Glutamatergic neuron (in vitro differentiated cells): ENCODE results near the gene OR8H3. TPM values are rescaled to one million over a fixed set of nuclear protein-coding genes. Genes with fewer than 3 reads are reported as not detected.
"Not testable (repeated sequence)": the region's sequence is repeated elsewhere in the genome, so short reads cannot be mapped to it uniquely, and the experiment has no call there.

ENCODE experiments used
- DNase-seq: peaks from one replicate; pipeline ENCODE4 v3.0.0; 2022
- H3K27ac Mint-ChIP-seq: one replicate; pipeline ENCODE4 v1.8.0; 2020; ENCODE audit warnings: mild to moderate bottlenecking, mixed read lengths, inconsistent platforms; ENCODE audit not compliant: unreplicated experiment
- H3K27me3 Mint-ChIP-seq: one replicate; pipeline ENCODE4 v1.8.0; 2020; ENCODE audit warnings: mild to moderate bottlenecking, moderate library complexity, mixed read lengths, inconsistent platforms; ENCODE audit not compliant: unreplicated experiment
- H3K36me3 Mint-ChIP-seq: one replicate; pipeline ENCODE4 v1.8.0; 2020; ENCODE audit warnings: mild to moderate bottlenecking, mixed read lengths, inconsistent platforms; ENCODE audit not compliant: unreplicated experiment
- H3K4me1 Mint-ChIP-seq: one replicate; pipeline ENCODE4 v1.8.0; 2020; ENCODE audit warnings: mild to moderate bottlenecking, low read depth, mixed read lengths, inconsistent platforms; ENCODE audit not compliant: unreplicated experiment
- H3K4me3 Mint-ChIP-seq: one replicate; pipeline ENCODE4 v1.8.0; 2020; ENCODE audit warnings: mild to moderate bottlenecking, mixed read lengths, inconsistent platforms; ENCODE audit not compliant: unreplicated experiment
- H3K9me3 Mint-ChIP-seq: one replicate; pipeline ENCODE4 v1.8.0; 2020; ENCODE audit warnings: mild to moderate bottlenecking, moderate library complexity, mixed read lengths, inconsistent platforms; ENCODE audit not compliant: unreplicated experiment
- long read RNA-seq: library from polyadenylated mRNA; unstranded; transcript quantifications from one replicate; pipeline ENCODE4 v2.0.0, GENCODE V29; 2020; ENCODE audit not compliant: unreplicated experiment
- total RNA-seq: library from RNA; stranded (reverse); fragmentation: NEBNext Ultra II Directional; extraction: Animal tissue kit (Norgen Biotek cat#: 25700); gene quantifications from one replicate; pipeline ENCODE4 v1.2.1, GENCODE V29; 2021; ENCODE audit not compliant: unreplicated experiment
- TF ChIP-seq, protein P1 (sequence below): fragments of 200-600 bp; sonication (generic); IDR thresholded peaks from one replicate; pipeline ENCODE4 v1.5.0; 2021; ENCODE audit not compliant: partially characterized antibody, unreplicated experiment

Gene OR8H3
- not detected for total RNA-seq
- long read RNA-seq = 0 reads

- Mint-ChIP-seq H3K36me3 (no peaks in the 10 kb centered on the region), H3K4me3 (no peak within 1 kb of the TSS), H3K27me3 (no peaks in the 10 kb centered on the region), H3K27ac (no peak within 1 kb of the TSS), H3K9me3 (no peaks in the 10 kb centered on the region), H3K4me1 (peaks cover 4% of the 10 kb centered on the region)
- TF ChIP-seq, protein P1, sequence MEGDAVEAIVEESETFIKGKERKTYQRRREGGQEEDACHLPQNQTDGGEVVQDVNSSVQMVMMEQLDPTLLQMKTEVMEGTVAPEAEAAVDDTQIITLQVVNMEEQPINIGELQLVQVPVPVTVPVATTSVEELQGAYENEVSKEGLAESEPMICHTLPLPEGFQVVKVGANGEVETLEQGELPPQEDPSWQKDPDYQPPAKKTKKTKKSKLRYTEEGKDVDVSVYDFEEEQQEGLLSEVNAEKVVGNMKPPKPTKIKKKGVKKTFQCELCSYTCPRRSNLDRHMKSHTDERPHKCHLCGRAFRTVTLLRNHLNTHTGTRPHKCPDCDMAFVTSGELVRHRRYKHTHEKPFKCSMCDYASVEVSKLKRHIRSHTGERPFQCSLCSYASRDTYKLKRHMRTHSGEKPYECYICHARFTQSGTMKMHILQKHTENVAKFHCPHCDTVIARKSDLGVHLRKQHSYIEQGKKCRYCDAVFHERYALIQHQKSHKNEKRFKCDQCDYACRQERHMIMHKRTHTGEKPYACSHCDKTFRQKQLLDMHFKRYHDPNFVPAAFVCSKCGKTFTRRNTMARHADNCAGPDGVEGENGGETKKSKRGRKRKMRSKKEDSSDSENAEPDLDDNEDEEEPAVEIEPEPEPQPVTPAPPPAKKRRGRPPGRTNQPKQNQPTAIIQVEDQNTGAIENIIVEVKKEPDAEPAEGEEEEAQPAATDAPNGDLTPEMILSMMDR = no peak
- no peak for DNase-seq
Measured at GRCh38 chr11:56122073-56122472, at the start of gene OR8H3. Gene OR8H3 (plus strand): TSS chr11:56122373. CDS start chr11:56122373, 0 bp downstream.

GRCh38 chr11:56089697-56090096, 32.5 kb upstream of the OR8H3 start:
- H3K9me3 Mint-ChIP-seq = no peaks in the 10 kb centered on the region

GRCh38 chr11:56093008-56093407, 29.2 kb upstream of the OR8H3 start, which contains the start of gene OR8I2:
Gene OR8I2 (plus strand): TSS chr11:56093308. CDS start chr11:56093308, 0 bp downstream.
- no peak within 1 kb of the TSS for H3K4me3 Mint-ChIP-seq
- H3K9me3 Mint-ChIP-seq = no peaks in the 10 kb centered on the region
- H3K4me1 Mint-ChIP-seq = no peaks in the 10 kb centered on the region
- H3K36me3 Mint-ChIP-seq = no peaks in the 10 kb centered on the region
- no peak within 1 kb of the TSS for H3K27ac Mint-ChIP-seq
- TF ChIP-seq, protein P1 = no peak
- no peak for DNase-seq
- H3K27me3 Mint-ChIP-seq = no peaks in the 10 kb centered on the region

More at GRCh38 chr11:56089697-56090096, 32.5 kb upstream of the OR8H3 start:
- Mint-ChIP-seq H3K4me1 (no peaks in the 10 kb centered on the region), H3K27me3 (no peaks in the 10 kb centered on the region), H3K4me3 (no peak overlapping the region), H3K27ac (no peak overlapping the region), H3K36me3 (no peaks in the 10 kb centered on the region)
- no peak for DNase-seq
- TF ChIP-seq, protein P1 = no peak

GRCh38 chr11:56103210-56103737, 18.9 kb upstream of the OR8H3 start, which contains the start of gene OR8H2:
Gene OR8H2 (plus strand): TSS chr11:56103687. CDS start chr11:56105043, 1,356 bp downstream.
- Mint-ChIP-seq H3K27ac (no peak within 1 kb of the TSS), H3K9me3 (no peaks in the 10 kb centered on the region), H3K4me1 (peaks cover 3% of the 10 kb centered on the region), H3K27me3 (no peaks in the 10 kb centered on the region), H3K36me3 (no peaks in the 10 kb centered on the region), H3K4me3 (no peak within 1 kb of the TSS)
- no peak for DNase-seq
- TF ChIP-seq, protein P1 = no peak

GRCh38 chr11:56140151-56140661, 18.0 kb downstream of the OR8H3 start, which contains the start of gene OR8J3:
Gene OR8J3 (minus strand): TSS chr11:56140201. CDS start chr11:56137718, 2,483 bp downstream.
- no peaks in the 10 kb centered on the region for H3K4me1 Mint-ChIP-seq
- no peak for DNase-seq
- no peaks in the 10 kb centered on the region for H3K27me3 Mint-ChIP-seq
- no peak within 1 kb of the TSS for H3K27ac Mint-ChIP-seq
- H3K9me3 Mint-ChIP-seq = no peaks in the 10 kb centered on the region
- no peaks in the 10 kb centered on the region for H3K36me3 Mint-ChIP-seq
- TF ChIP-seq, protein P1 = no peak
- H3K4me3 Mint-ChIP-seq = no peak within 1 kb of the TSS

GRCh38 chr11:56143681-56144080, 21.5 kb downstream of the OR8H3 start:
- not testable (repeated sequence) for H3K4me1 Mint-ChIP-seq, H3K4me3 Mint-ChIP-seq, H3K36me3 Mint-ChIP-seq, DNase-seq, H3K27me3 Mint-ChIP-seq, H3K9me3 Mint-ChIP-seq, H3K27ac Mint-ChIP-seq
